Ramos (cell line): ENCODE measurements around the gene DGKI.
"Not testable (repeated sequence)": the region's sequence is repeated elsewhere in the genome, so short reads cannot be mapped to it uniquely, and the experiment has no call there.

ENCODE experiments used
- in situ Hi-C: fragments of 300-500 bp; cut with MboI; formaldehyde crosslinking; loops from one replicate; pipeline ENCODE4 v1.14.3; 2022; ENCODE audit warnings: low sequenced_read_pairs; ENCODE audit not compliant: unreplicated experiment

The DGKI gene

GRCh38 chr7:137454767-137455166 lies 392.0 kb downstream of the DGKI start:
- in situ Hi-C loops: no loop called here

- in situ Hi-C loops: no loop called here
Observed at GRCh38 chr7:137454246-137454724, 392.5 kb downstream of the DGKI start.

- in situ Hi-C loops: no loop called here
Observed at GRCh38 chr7:137453356-137453755, 393.4 kb downstream of the DGKI start.

GRCh38 chr7:137449016-137449415 lies 397.8 kb downstream of the DGKI start:
- in situ Hi-C loops: no loop called here

- in situ Hi-C loops: not testable (repeated sequence)
Observed at GRCh38 chr7:137448572-137448971, 398.2 kb downstream of the DGKI start.

GRCh38 chr7:137446025-137446424 lies 400.7 kb downstream of the DGKI start:
- in situ Hi-C loops: no loop called here

- in situ Hi-C loops: no loop called here
Observed at GRCh38 chr7:137445268-137445667, 401.5 kb downstream of the DGKI start.

- in situ Hi-C loops: no loop called here
Observed at GRCh38 chr7:137443616-137444015, 403.2 kb downstream of the DGKI start.

GRCh38 chr7:137441451-137441850 lies 405.3 kb downstream of the DGKI start:
- in situ Hi-C loops: no loop called here

- in situ Hi-C loops: no loop called here
Observed at GRCh38 chr7:137439829-137440825, 406.6 kb downstream of the DGKI start.

- in situ Hi-C loops: no loop called here
Observed at GRCh38 chr7:137434946-137435345, 411.8 kb downstream of the DGKI start.

- in situ Hi-C loops: no loop called here
Observed at GRCh38 chr7:137434530-137434929, 412.2 kb downstream of the DGKI start.

- in situ Hi-C loops: no loop called here
Observed at GRCh38 chr7:137423321-137423720, 423.5 kb downstream of the DGKI start.

- in situ Hi-C loops: no loop called here
Observed at GRCh38 chr7:137421366-137421765, 425.4 kb downstream of the DGKI start.

- in situ Hi-C loops: no loop called here
Observed at GRCh38 chr7:137418841-137419240, 427.9 kb downstream of the DGKI start.

GRCh38 chr7:137417464-137417863 lies 429.3 kb downstream of the DGKI start:
- in situ Hi-C loops: no loop called here

- in situ Hi-C loops: no loop called here
Observed at GRCh38 chr7:137413901-137414300, 432.9 kb downstream of the DGKI start.

GRCh38 chr7:137411446-137411845 lies 435.3 kb downstream of the DGKI start:
- in situ Hi-C loops: no loop called here

GRCh38 chr7:137408126-137408525 lies 438.6 kb downstream of the DGKI start:
- in situ Hi-C loops: no loop called here

- in situ Hi-C loops: no loop called here
Observed at GRCh38 chr7:137407078-137407477, 439.7 kb downstream of the DGKI start.

- in situ Hi-C loops: no loop called here
Observed at GRCh38 chr7:137404660-137405317, 442.0 kb downstream of the DGKI start.
